ENCODE data around the gene DHX8. TPM values are rescaled to one million over a fixed set of nuclear protein-coding genes. Genes with fewer than 3 reads are reported as not detected.

DHX8 gene
- total RNA-seq, 1 experiment from 2014 or later = 66.8 TPM

DNA sequence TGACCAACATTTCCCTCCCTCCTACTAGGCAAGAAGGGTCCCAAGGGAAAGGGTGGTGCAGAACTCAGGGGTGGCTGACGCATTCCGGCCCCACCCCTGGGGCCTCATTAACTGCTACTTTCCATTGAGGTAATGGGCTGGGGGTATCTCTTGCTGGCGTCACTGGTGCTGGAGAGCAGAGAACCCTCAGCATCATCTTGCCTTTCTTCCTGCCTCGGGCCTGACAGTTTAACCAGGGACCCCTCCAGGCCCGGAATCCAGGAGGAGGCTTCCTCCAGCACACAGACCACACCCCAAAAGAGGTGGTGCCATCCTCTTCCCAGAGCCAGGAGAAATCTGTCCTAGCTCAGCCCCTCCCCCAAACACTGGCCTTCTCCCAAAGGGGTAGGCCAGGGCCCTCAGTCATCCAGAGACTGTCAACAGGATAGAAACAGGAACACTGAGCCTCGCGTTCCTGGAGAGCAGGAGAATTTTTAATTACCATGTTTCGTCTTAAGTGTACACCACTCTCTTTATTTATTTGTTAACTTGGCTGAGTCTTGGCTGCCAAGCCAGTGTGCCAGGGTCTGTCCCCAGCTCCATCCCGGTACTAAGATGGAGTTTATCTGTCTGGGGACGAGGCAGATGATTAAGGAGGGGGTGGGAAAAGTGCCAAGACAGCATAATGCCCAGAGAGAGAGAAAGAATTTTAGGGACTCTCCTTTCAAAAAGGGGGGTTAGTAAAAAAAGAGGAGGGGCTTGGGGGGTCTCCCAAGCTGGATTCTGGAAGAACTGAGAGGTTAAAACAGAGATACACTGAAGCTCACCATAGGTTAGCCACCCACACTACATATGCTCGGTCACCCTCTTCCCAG is 57.3 kb downstream of the DHX8 start:
- H3K27me3 Mint-ChIP-seq (ENCODE audit: insufficient read depth, unreplicated experiment) = no peaks in the 10 kb centered on the region
- peaks cover 4% of the 10 kb centered on the region for H3K36me3 ChIP-seq (ENCODE audit: control insufficient read depth, insufficient read depth, low read length)
- ChIA-PET POLR2A (no interaction called here), CTCF (no interaction called here)
- no peaks in the 10 kb centered on the region for H3K27me3 ChIP-seq (replicated peaks; ENCODE audit: control insufficient read depth, insufficient read depth, low read length)
- H3K9me3 ChIP-seq = no peaks in the 10 kb centered on the region
- no TSS peak for BruUV-seq (replicated peaks)
- H3K36me3 Mint-ChIP-seq (ENCODE audit: insufficient read depth, unreplicated experiment) = peaks cover 17% of the 10 kb centered on the region
- no peak for TF ChIP-seq CTCF (IDR thresholded peaks at IDR 0.05; ENCODE audit: insufficient read depth in 1 of 2, low read depth in 1 of 2, low read length in 1 of 2, severe bottlenecking in 1 of 2, unreplicated experiment in 1 of 2)
- H3K4me3 Mint-ChIP-seq (ENCODE audit: unreplicated experiment) = no peak overlapping the region
- DNase-seq = no peak
- intact Hi-C loops (cut with micrococcal nuclease; ENCODE audit: unreplicated experiment) = no loop called here
- H3K4me1 ChIP-seq = peaks cover 22% of the 10 kb centered on the region
- H3K4me3 ChIP-seq (ENCODE audit: low read depth, low read length) = no peak overlapping the region
- no peaks in the 10 kb centered on the region for H3K9me3 Mint-ChIP-seq (ENCODE audit: unreplicated experiment)
- peaks cover 19% of the 10 kb centered on the region for H3K4me1 Mint-ChIP-seq (ENCODE audit: low read depth, unreplicated experiment)
- no peak overlapping the region for H3K27ac Mint-ChIP-seq (ENCODE audit: unreplicated experiment)

GRCh38 chr17:43542859-43543258 is 59.1 kb downstream of the DHX8 start:
- H3K4me1 ChIP-seq = peaks cover 19% of the 10 kb centered on the region
- peaks cover 4% of the 10 kb centered on the region for H3K36me3 ChIP-seq (ENCODE audit: control insufficient read depth, insufficient read depth, low read length)
- no peaks in the 10 kb centered on the region for H3K27me3 ChIP-seq (replicated peaks; ENCODE audit: control insufficient read depth, insufficient read depth, low read length)
- BruUV-seq (replicated peaks) = no TSS peak
- DNase-seq = no peak
- H3K4me1 Mint-ChIP-seq (ENCODE audit: low read depth, unreplicated experiment) = peaks cover 17% of the 10 kb centered on the region
- intact Hi-C loops (cut with micrococcal nuclease; ENCODE audit: unreplicated experiment) = no loop called here
- no peak overlapping the region for H3K4me3 ChIP-seq (ENCODE audit: low read depth, low read length)
- H3K36me3 Mint-ChIP-seq (ENCODE audit: insufficient read depth, unreplicated experiment) = peaks cover 21% of the 10 kb centered on the region
- H3K9me3 Mint-ChIP-seq (ENCODE audit: unreplicated experiment) = no peaks in the 10 kb centered on the region
- no peak overlapping the region for H3K4me3 Mint-ChIP-seq (ENCODE audit: unreplicated experiment)
- H3K9me3 ChIP-seq = no peaks in the 10 kb centered on the region
- no peak overlapping the region for H3K27ac Mint-ChIP-seq (ENCODE audit: unreplicated experiment)
- H3K27me3 Mint-ChIP-seq (ENCODE audit: insufficient read depth, unreplicated experiment) = no peaks in the 10 kb centered on the region
- no peak for TF ChIP-seq CTCF (IDR thresholded peaks at IDR 0.05; ENCODE audit: insufficient read depth in 1 of 2, low read depth in 1 of 2, low read length in 1 of 2, severe bottlenecking in 1 of 2, unreplicated experiment in 1 of 2)
- POLR2A ChIA-PET = interaction anchor here (0.9 kb wide), 1 partner anchor 174 kb away, joined by 5 read pairs; no protein-coding TSS in a partner anchor
- CTCF ChIA-PET = interaction anchor here (1.2 kb wide), 1 partner anchor 142 kb away, joined by 4 read pairs; no protein-coding TSS in a partner anchor

GRCh38 chr17:43543300-43543699 is 59.5 kb downstream of the DHX8 start:
- no peak overlapping the region for H3K4me3 ChIP-seq (ENCODE audit: low read depth, low read length)
- Mint-ChIP-seq H3K27me3 (ENCODE audit: insufficient read depth, unreplicated experiment) (no peaks in the 10 kb centered on the region), H3K4me3 (ENCODE audit: unreplicated experiment) (no peak overlapping the region)

More at GRCh38 chr17:43543300-43543699, 59.5 kb downstream of the DHX8 start:
- peaks cover 21% of the 10 kb centered on the region for H3K36me3 Mint-ChIP-seq (ENCODE audit: insufficient read depth, unreplicated experiment)
- intact Hi-C loops (cut with micrococcal nuclease; ENCODE audit: unreplicated experiment) = no loop called here
- no TSS peak for BruUV-seq (replicated peaks)
- Histone ChIP-seq H3K4me1 (peaks cover 19% of the 10 kb centered on the region), H3K9me3 (no peaks in the 10 kb centered on the region), H3K27me3 (replicated peaks; ENCODE audit: control insufficient read depth, insufficient read depth, low read length) (no peaks in the 10 kb centered on the region), H3K36me3 (ENCODE audit: control insufficient read depth, insufficient read depth, low read length) (peaks cover 4% of the 10 kb centered on the region)
- TF ChIP-seq CTCF (IDR thresholded peaks at IDR 0.05; ENCODE audit: insufficient read depth in 1 of 2, low read depth in 1 of 2, low read length in 1 of 2, severe bottlenecking in 1 of 2, unreplicated experiment in 1 of 2) = no peak
- no peak for DNase-seq
- ChIA-PET CTCF (interaction anchor here (1.2 kb wide), 1 partner anchor 142 kb away, joined by 4 read pairs; no protein-coding TSS in a partner anchor), POLR2A (interaction anchor here (0.9 kb wide), 1 partner anchor 175 kb away, joined by 5 read pairs; no protein-coding TSS in a partner anchor)
- no peak overlapping the region for H3K27ac Mint-ChIP-seq (ENCODE audit: unreplicated experiment)
- H3K4me1 Mint-ChIP-seq (ENCODE audit: low read depth, unreplicated experiment) = peaks cover 17% of the 10 kb centered on the region
- no peaks in the 10 kb centered on the region for H3K9me3 Mint-ChIP-seq (ENCODE audit: unreplicated experiment)
